Activated T-cell treated with anti-CD3 and anti-CD28 coated beads, Interleukin-2, amount 50 U/mL, for 4 hours (primary cell): ENCODE measurements around the gene RAB6A. TPM values are rescaled to one million over a fixed set of nuclear protein-coding genes. Genes with fewer than 3 reads are reported as not detected.
"Not testable (repeated sequence)": the region's sequence is repeated elsewhere in the genome, so short reads cannot be mapped to it uniquely, and the experiment has no call there.

ENCODE experiments used
- ATAC-seq, 2 donors: fragments of 200-7000 bp; cut with Tn5 transposase; one replicate each; pipeline ENCODE4 v1.10.0; 2021
- DNase-seq: peaks from one replicate; pipeline ENCODE4 v3.0.0-alpha.2; 2020
- H3K27me3 Mint-ChIP-seq: one replicate; pipeline ENCODE4 v1.8.0; 2021; ENCODE audit warnings: low read depth, mixed read lengths
- H3K36me3 Mint-ChIP-seq: one replicate; pipeline ENCODE4 v1.8.0; 2022; ENCODE audit warnings: mixed read lengths; ENCODE audit not compliant: insufficient read depth
- H3K4me1 Mint-ChIP-seq: one replicate; pipeline ENCODE4 v1.8.0; 2021; ENCODE audit warnings: low read depth, mixed read lengths
- H3K4me3 Mint-ChIP-seq: one replicate; pipeline ENCODE4 v1.8.0; 2021; ENCODE audit warnings: mild to moderate bottlenecking, moderate library complexity, mixed read lengths
- H3K9me3 Mint-ChIP-seq: one replicate; pipeline ENCODE4 v1.8.0; 2021; ENCODE audit warnings: mixed read lengths
- total RNA-seq, 3 donors: library from RNA; stranded (reverse); gene quantifications; one replicate each; pipeline ENCODE4 v1.2.1, GENCODE V29; 2021

Gene RAB6A
- total RNA-seq, 3 donors from 2014 or later, result 53.3 to 62.7 (median 59.5) TPM

- peaks cover 42% of the 10 kb centered on the region for H3K4me1 Mint-ChIP-seq
- H3K36me3 Mint-ChIP-seq, result peaks cover 8% of the 10 kb centered on the region
- no peaks in the 10 kb centered on the region for H3K27me3 Mint-ChIP-seq
- no peaks in the 10 kb centered on the region for H3K9me3 Mint-ChIP-seq
- DNase-seq, result no peak
- H3K4me3 Mint-ChIP-seq, result no peak overlapping the region
- no peak for ATAC-seq
Observed at GRCh38 chr11:73752903-73753302, 8.0 kb downstream of the RAB6A start.

- no peak overlapping the region for H3K4me3 Mint-ChIP-seq
- H3K4me1 Mint-ChIP-seq, result peaks cover 41% of the 10 kb centered on the region
- DNase-seq, result no peak
- ATAC-seq, result no peak
- no peaks in the 10 kb centered on the region for H3K27me3 Mint-ChIP-seq
- H3K9me3 Mint-ChIP-seq, result no peaks in the 10 kb centered on the region
- peaks cover 6% of the 10 kb centered on the region for H3K36me3 Mint-ChIP-seq
Observed at GRCh38 chr11:73752216-73752867, 8.5 kb downstream of the RAB6A start.

GRCh38 chr11:73750862-73751261 lies 10.0 kb downstream of the RAB6A start:
- H3K36me3 Mint-ChIP-seq, H3K9me3 Mint-ChIP-seq, H3K27me3 Mint-ChIP-seq, ATAC-seq, DNase-seq, H3K4me3 Mint-ChIP-seq: not testable (repeated sequence)
- H3K4me1 Mint-ChIP-seq, result peaks cover 39% of the 10 kb centered on the region

- Mint-ChIP-seq H3K4me3 (no peak overlapping the region), H3K9me3 (no peaks in the 10 kb centered on the region), H3K27me3 (no peaks in the 10 kb centered on the region), H3K36me3 (peaks cover 6% of the 10 kb centered on the region), H3K4me1 (peaks cover 39% of the 10 kb centered on the region)
- no peak for ATAC-seq
- DNase-seq, result no peak
Observed at GRCh38 chr11:73750228-73750627, 10.6 kb downstream of the RAB6A start.

GRCh38 chr11:73749118-73749517 lies 11.8 kb downstream of the RAB6A start:
- DNase-seq (no peak), ATAC-seq (no peak)
- Mint-ChIP-seq H3K36me3 (peaks cover 6% of the 10 kb centered on the region), H3K9me3 (no peaks in the 10 kb centered on the region), H3K4me3 (no peak overlapping the region), H3K27me3 (no peaks in the 10 kb centered on the region), H3K4me1 (peaks cover 39% of the 10 kb centered on the region)

- DNase-seq, result no peak
- no peak overlapping the region for H3K4me3 Mint-ChIP-seq
- H3K27me3 Mint-ChIP-seq, result no peaks in the 10 kb centered on the region
- peaks cover 3% of the 10 kb centered on the region for H3K36me3 Mint-ChIP-seq
- H3K4me1 Mint-ChIP-seq, result peaks cover 41% of the 10 kb centered on the region
- ATAC-seq, result no peak
- no peaks in the 10 kb centered on the region for H3K9me3 Mint-ChIP-seq
Observed at GRCh38 chr11:73748300-73748699, 12.6 kb downstream of the RAB6A start.

GRCh38 chr11:73747762-73748161 lies 13.1 kb downstream of the RAB6A start:
- peaks cover 41% of the 10 kb centered on the region for H3K4me1 Mint-ChIP-seq
- DNase-seq (no peak), ATAC-seq (no peak)
- peaks cover 4% of the 10 kb centered on the region for H3K36me3 Mint-ChIP-seq
- H3K27me3 Mint-ChIP-seq, result no peaks in the 10 kb centered on the region
- H3K9me3 Mint-ChIP-seq, result no peaks in the 10 kb centered on the region
- H3K4me3 Mint-ChIP-seq, result no peak overlapping the region

GRCh38 chr11:73746701-73747100 lies 14.2 kb downstream of the RAB6A start:
- DNase-seq (no peak), ATAC-seq (no peak)
- Mint-ChIP-seq H3K4me3 (no peak overlapping the region), H3K9me3 (no peaks in the 10 kb centered on the region), H3K27me3 (no peaks in the 10 kb centered on the region), H3K36me3 (peaks cover 3% of the 10 kb centered on the region), H3K4me1 (peaks cover 32% of the 10 kb centered on the region)

- no peaks in the 10 kb centered on the region for H3K27me3 Mint-ChIP-seq
- peaks cover 1% of the 10 kb centered on the region for H3K36me3 Mint-ChIP-seq
- DNase-seq, result no peak
- no peaks in the 10 kb centered on the region for H3K9me3 Mint-ChIP-seq
- peaks cover 13% of the 10 kb centered on the region for H3K4me1 Mint-ChIP-seq
- no peak overlapping the region for H3K4me3 Mint-ChIP-seq
- no peak for ATAC-seq
Observed at GRCh38 chr11:73743045-73743444, 17.8 kb downstream of the RAB6A start.

- H3K27me3 Mint-ChIP-seq, ATAC-seq, DNase-seq, H3K9me3 Mint-ChIP-seq, H3K4me3 Mint-ChIP-seq, H3K36me3 Mint-ChIP-seq: not testable (repeated sequence)
- peaks cover 15% of the 10 kb centered on the region for H3K4me1 Mint-ChIP-seq
Observed at GRCh38 chr11:73735959-73736358, 24.9 kb downstream of the RAB6A start.

- H3K4me1 Mint-ChIP-seq, result peaks cover 16% of the 10 kb centered on the region
- DNase-seq (no peak), ATAC-seq (no peak)
- H3K9me3 Mint-ChIP-seq, result no peaks in the 10 kb centered on the region
- no peaks in the 10 kb centered on the region for H3K27me3 Mint-ChIP-seq
- H3K4me3 Mint-ChIP-seq, result no peak overlapping the region
- H3K36me3 Mint-ChIP-seq, result peaks cover 9% of the 10 kb centered on the region
Observed at GRCh38 chr11:73734993-73735392, 25.9 kb downstream of the RAB6A start.

GRCh38 chr11:73734011-73734410 lies 26.9 kb downstream of the RAB6A start:
- not testable (repeated sequence) for H3K9me3 Mint-ChIP-seq, H3K27me3 Mint-ChIP-seq, DNase-seq, ATAC-seq, H3K4me3 Mint-ChIP-seq
- Mint-ChIP-seq H3K4me1 (peaks cover 24% of the 10 kb centered on the region), H3K36me3 (peaks cover 16% of the 10 kb centered on the region)

GRCh38 chr11:73732936-73733335 lies 27.9 kb downstream of the RAB6A start:
- H3K4me3 Mint-ChIP-seq, ATAC-seq, H3K9me3 Mint-ChIP-seq, DNase-seq, H3K27me3 Mint-ChIP-seq: not testable (repeated sequence)
- Mint-ChIP-seq H3K4me1 (peaks cover 29% of the 10 kb centered on the region), H3K36me3 (peaks cover 16% of the 10 kb centered on the region)

GRCh38 chr11:73729594-73730206 lies 31.2 kb downstream of the RAB6A start:
- Mint-ChIP-seq H3K4me1 (peaks cover 32% of the 10 kb centered on the region), H3K27me3 (no peaks in the 10 kb centered on the region), H3K9me3 (no peaks in the 10 kb centered on the region), H3K36me3 (peaks cover 21% of the 10 kb centered on the region), H3K4me3 (no peak overlapping the region)
- no peak for DNase-seq
- no peak for ATAC-seq

GRCh38 chr11:73728000-73728399 lies 32.9 kb downstream of the RAB6A start:
- peaks cover 22% of the 10 kb centered on the region for H3K36me3 Mint-ChIP-seq
- peak in 1 of 2 donors; percentile 48 for ATAC-seq

More at GRCh38 chr11:73728000-73728399, 32.9 kb downstream of the RAB6A start:
- Mint-ChIP-seq H3K9me3 (no peaks in the 10 kb centered on the region), H3K27me3 (no peaks in the 10 kb centered on the region), H3K4me3 (no peak overlapping the region), H3K4me1 (peaks cover 28% of the 10 kb centered on the region)
- DNase-seq, result no peak
